ENCODE data around the gene DNAH14.
"Not testable (repeated sequence)": the region's sequence is repeated elsewhere in the genome, so short reads cannot be mapped to it uniquely, and the experiment has no call there.

The DNAH14 gene

DNA sequence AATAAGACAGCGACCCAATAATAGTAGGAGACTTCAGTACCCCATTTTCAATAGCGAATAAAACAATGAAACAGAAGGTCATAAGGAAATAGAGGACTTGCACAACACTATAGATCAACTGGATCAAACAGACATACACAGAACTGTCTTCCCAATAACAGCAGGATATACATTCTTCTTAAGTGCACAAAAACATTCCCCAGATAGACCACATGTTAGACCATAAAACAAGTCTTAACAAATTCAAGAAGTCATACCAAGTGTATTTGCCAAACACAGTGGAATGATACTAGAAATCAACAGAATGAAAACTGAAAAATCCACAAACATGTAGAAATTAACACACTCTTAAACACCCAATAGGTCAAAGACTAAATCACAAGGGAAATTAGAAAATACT lies 420.4 kb downstream of the DNAH14 start:
- DNase-seq (ENCODE audit: low read depth) = no peak

DNA sequence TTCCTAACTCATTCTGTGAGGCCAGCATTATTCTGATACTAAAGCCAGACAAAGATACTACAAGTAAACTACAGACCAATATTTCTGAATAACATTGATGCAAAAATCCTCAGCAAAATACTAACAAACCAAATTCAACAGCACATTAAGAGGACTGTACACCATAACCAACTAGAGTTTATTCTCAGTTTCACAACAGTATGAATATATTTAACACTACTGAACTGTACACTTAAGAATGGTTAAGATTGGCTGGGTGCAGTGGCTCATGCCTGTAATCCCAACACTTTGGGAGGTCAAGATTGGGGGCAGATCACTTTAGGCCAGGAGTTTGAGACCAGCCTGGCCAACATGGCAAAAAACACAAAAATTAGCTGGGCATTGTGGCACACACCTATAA lies 421.4 kb downstream of the DNAH14 start:
- DNase-seq (ENCODE audit: low read depth) = no peak

DNA sequence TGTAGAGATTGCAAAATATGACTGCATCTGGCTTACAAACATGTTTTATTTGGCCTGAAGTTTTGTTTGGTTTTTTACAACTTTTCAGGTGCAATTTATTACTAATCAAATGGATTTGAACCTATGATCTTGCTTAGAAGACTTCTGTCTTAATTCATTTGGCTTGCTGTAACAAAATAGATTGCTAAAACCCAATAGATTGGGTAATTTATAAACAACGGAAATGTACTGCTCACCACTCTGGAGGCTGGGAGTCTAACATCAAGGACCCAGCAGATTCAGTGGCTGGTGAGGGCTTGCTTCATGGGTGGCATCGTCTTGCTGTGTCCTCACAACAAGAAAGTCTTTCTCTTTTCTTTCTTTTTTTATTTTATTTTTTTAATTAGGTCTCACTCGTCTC lies 425.4 kb downstream of the DNAH14 start:
- DNase-seq (ENCODE audit: low read depth) = no peak

DNA sequence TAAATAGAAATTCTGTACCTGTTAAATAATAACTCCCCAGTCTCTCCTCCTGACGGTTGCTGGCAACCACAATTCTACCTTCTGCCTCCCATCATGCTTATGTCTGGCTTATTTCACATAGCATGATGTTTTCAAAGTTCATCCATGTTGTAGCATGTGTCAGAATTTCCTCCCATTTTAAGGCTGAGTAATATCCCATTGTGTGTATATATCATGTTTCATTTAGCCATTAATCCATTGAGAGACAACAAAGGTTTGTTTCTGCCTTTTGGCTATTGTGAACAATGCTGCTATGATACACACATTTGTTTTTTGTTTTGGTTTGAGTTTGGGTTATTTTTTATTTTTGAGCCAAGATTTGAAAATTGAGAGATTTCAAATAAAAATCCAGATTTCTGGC lies 426.4 kb downstream of the DNAH14 start:
- no peak for DNase-seq (ENCODE audit: low read depth)

DNA sequence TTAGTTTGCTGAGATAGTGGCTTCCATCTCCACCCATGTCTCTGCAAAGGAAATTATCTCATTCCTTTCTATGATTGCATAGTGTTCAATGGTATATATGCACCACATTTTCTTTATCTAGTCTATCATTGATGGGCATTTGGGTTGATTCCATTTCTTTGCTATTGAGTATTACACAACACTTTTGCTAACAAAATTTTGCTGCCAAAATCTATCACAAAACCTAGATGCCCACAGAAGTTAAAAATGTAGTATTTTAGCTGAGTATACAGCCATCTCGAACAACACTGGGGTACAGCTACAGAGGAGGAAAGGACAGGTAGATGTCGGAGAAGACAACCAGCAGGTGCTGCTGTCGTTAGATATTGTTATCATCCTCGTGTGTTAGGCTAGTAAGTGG lies 430.6 kb downstream of the DNAH14 start:
- DNase-seq (ENCODE audit: low read depth) = no peak

DNA sequence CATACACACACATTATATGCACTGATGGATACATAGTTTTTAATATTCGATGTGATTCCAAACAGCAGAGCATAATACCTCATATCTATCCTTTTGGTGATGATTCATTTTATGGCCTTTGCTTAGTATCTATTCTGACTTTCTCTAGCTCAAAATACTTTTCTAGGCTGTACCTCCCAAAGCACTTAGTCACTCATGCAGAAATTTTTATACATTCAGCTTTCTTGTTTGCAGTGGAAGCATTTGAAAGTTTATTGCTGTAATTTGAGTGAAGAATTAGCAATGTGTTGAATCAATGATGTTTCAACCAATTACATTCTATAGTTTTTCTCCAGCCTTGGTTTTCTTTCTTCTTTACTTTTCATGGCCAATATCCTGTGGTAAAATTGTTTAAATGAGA lies 431.7 kb downstream of the DNAH14 start:
- no peak for DNase-seq (ENCODE audit: low read depth)

DNA sequence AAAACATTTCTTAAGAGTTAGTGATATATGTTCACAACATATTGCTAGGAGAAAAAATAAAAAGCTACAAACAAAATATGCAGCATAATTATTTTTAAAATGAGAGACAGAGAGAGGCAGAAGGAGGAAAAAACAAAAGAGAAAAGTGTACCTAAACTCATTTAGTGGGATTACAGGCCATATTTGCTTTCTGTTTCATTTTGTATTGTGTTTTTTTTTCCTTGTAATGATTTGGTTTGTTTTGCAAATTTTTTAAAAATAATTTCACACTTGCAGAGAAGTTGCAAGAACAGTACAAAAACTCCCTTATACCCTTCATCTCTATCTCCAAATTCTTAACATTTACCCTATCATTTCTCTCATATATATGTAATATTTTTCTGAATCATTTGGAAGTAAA lies 433.3 kb downstream of the DNAH14 start:
- no peak for DNase-seq (ENCODE audit: low read depth)

DNA sequence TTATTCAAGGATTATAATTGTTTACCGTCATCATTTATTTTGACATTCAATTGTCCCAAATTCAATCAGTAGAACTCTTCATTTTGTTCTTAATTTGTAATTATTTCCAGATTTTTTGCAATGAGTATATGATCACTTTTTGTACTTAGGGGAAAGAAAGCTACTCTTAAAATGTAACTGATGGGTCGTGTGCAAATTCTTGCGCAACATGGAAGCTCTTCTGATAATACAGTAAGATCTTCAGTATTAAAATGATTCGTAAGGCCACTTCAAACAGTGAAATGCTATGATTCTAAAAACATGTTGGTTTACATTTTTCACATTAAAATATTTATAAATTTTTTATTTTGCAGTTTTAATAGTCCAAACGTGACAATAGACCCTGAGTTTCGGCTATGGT lies 435.0 kb downstream of the DNAH14 start:
- no peak for DNase-seq (ENCODE audit: low read depth)

DNA sequence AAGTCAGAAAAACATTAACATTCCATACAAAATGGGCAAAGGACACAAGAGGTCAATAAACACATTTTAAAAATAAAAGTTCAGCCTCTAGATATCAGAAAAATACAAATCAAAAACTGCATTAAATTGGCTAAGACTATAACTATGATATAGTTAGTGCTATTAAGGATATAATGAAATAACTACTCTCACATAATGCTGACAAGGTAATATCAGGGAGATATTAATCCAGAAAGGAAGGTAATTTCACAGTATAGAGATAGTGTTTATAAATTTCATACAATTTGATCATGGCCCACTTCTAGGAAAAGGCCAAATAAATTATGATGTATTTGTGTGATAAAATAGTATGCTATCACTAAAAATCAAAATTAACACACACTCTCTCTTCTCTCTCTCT lies 436.5 kb downstream of the DNAH14 start:
- no peak for DNase-seq (ENCODE audit: low read depth)

DNA sequence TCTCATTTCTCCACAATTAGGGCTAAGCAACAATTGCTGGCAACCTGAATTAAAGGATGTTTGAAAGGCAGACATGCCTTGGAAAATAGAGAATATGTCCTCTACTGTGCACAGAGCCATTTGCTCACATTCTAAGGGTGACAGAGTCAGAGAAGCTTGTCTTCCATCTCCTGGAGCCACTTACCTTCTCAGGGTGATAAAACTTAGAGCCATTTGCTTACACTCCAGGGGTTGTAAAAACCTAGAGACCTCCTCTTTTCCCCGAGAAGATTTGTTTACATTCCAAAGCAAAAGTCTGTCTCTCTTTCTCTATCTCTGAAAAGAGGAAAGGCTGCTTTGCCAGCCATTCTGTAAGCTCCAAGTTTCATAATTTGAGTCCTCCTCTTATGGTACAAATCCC lies 437.1 kb downstream of the DNAH14 start:
- DNase-seq (ENCODE audit: low read depth) = no peak

DNA sequence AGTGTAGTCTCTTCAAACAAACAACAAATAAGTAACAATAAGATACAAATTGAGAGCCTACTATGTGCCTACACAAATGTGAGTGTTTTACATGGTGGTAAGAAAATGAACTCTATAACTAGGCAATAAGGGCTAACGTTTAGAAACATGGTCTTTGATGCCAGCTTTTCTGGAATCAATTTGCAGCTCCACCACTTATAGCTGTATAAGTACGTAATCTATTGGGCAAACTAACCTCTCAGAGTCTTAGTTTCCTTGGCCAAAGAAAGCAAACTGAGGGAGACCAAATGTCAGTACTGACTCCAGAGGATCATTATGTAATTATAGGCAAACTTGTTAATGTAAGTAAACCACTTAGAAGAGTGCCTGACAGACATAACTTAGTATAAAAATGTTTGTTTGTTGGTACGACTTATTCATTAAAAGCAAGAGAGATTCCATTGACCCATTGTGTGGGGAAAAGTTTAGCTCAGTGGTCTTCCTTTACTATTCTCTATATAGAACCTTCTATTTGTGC lies 438.6 kb downstream of the DNAH14 start:
- no peak for DNase-seq (ENCODE audit: low read depth)

DNA sequence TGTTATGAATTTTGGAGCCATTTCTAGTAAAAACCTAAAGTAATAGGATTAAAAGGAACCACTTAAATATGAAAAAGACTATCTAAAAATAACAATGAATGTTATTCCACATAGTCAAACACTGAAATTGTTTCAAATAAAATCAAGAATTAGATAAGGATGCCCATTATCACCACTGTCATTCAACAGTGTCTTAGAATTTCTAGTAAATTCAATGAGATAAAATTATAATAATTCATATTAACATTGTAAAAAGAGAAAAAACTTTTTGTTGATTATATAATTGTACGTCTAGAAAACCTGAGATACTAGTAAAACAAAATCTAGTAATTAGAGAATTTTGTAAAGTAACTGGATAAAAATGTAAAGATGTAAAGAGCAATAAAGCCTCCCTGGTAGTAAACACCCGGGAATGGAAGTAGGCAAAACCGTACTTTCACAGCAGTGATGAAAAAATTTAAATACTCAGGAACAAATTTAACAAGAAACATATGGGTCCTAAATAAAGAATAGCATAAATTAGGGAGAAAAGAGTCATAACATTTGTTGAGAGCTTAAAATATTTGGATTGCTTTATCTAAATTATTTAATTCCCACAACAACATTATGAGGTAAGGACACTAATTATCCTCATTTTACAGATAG lies 442.0 kb downstream of the DNAH14 start:
- DNase-seq (ENCODE audit: low read depth) = no peak

DNA sequence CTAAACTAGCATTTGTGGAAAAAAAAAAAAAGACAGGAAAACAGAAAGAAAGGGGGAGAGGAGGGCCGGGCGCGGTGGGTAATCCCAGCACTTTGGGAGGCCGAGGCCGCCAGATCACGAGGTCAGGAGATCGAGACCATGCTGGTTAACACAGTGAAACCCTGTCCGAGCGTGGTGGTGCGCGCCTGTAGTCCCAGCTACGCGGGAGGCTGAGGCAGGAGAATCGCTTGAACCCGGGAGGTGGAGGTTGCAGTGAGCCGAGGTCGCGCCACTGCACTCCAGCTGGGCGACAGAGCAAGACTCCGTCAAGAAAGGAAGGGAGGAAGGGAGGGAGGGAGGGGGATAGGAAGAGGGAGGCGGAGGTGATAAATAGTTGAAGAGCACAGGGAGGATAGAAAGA lies 443.7 kb downstream of the DNAH14 start:
- no peak for DNase-seq (ENCODE audit: low read depth)

DNA sequence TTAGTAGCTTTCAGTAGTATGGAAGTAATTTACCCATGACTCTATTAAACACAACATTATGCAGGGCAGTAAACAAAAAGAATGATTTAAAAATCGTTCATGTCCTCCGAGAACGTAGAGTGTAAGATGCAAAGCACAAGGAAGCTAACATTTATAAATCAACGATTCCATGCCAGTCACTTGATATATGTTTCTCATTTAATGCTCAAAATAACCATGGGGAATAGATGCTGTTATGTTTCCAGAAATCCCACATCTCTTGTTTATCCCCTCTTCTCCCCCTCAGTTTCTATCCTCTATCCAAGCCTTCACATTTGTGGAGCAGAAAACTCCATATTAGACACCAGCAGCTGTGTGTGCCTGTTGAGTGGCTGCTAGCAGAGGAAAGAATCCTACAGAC lies 445.5 kb downstream of the DNAH14 start:
- DNase-seq (ENCODE audit: low read depth) = no peak

DNA sequence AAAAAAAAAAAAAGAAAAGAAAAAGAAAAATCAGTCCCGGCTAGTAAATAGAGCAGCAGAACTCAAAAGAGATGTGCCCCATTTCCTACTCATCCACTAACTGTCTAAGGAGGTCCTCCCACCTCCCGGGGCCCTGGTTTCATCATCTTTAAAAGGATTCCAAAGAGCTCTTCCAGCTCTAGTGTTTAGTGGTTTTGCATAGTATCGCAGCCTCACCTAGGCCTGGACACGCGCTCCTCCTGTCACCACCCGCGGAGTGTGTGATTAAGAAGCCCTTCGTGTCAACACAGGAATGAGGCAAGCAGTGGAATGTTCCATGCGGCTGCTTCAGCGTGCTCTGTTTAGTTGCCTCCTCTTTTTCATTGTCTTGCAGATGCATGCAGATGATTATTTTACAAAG lies 449.4 kb downstream of the DNAH14 start:
- no peak for DNase-seq (ENCODE audit: low read depth)

DNA sequence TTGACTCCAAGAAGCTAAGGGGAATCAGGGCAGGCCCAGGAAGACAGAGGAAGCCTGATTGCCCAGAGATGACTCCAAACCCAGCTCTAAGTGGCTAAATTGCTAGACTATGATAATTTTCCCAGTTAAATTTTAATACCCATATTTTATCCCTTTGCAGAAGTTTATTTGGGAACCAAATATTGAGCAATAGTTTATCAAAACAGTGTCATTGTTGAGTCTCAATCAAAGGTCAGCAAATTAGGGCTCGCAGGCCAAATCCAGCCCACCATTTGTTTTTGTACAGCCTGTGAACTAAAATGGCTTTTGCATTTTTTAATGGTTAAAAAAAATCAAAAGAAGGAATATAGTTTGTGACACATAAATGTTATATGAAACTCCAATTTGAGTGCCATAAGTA lies 451.2 kb downstream of the DNAH14 start:
- DNase-seq (ENCODE audit: low read depth) = no peak

DNA sequence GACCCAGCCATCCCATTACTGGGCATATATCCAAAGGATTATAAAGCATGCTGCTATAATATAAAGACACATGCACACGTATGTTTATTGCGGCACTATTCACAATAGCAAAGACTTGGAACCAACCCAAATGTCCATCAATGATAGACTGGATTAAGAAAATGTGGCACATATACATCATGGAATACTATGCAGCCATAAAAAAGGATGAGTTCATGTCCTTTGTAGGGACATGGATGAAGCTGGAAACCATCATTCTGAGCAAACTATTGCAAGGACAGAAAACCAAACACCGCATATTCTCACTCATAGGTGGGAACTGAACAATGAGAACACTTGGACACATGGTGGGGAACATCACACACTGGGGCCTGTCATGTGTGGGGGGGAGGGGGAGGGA lies 457.4 kb downstream of the DNAH14 start:
- not testable (repeated sequence) for DNase-seq (ENCODE audit: low read depth)

DNA sequence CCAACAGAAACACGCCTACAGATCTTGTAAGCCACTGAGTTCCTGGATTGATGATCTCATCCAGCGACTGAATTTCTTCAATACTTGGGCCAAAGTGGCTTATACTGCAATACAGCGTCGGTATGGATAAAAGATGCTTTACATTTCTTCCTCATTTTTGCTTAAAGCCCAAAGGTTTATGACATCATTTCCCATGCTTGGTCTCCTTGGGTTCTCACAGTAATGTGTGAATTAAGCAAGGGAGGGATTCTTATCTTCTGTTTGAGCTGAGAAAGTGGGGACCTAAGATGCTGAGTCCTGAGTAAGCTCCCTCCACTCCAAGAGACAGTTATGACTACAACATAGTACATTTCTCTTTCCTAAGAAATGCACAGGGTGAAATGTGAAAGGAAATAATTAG lies 458.9 kb downstream of the DNAH14 start:
- no peak for DNase-seq (ENCODE audit: low read depth)

DNA sequence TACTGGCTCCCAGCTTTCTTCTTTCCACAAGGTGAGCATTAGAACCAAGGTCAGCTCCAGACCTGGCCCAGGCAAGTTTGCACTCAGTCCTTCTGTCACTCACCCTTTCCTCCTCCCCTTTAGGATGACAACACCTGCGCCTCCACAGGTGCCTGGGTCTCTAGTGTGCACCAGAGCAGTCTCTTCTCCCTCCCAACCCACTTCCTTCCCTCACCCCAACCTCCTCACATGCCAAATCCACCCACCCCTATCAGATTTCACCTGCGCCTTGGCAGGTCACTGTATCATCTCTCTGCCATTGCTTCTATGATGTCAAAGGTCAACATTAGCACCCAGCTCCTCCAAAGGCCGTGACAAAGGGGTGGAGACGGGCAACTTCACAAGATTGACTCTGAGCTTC lies 460.4 kb downstream of the DNAH14 start:
- no peak for DNase-seq (ENCODE audit: low read depth)

DNA sequence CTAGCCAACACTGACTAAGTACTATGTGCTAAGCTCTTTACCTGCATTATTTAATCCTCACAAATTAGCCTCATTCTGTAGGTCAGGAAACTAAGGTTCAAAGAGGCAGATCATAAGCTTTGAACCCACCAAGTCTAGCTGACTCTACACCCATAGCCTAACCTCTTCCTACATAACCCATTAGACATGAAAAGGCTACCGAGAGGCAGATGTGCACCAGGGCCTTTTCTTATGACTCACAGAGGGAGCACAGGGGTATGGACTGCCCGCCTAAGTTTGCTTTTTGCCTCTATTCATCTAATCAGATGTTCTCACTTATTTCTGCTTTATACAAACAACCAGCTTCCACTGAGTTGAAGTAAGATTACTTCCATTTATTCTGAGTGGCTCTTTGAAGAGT lies 466.9 kb downstream of the DNAH14 start:
- DNase-seq (ENCODE audit: low read depth) = no peak

DNA sequence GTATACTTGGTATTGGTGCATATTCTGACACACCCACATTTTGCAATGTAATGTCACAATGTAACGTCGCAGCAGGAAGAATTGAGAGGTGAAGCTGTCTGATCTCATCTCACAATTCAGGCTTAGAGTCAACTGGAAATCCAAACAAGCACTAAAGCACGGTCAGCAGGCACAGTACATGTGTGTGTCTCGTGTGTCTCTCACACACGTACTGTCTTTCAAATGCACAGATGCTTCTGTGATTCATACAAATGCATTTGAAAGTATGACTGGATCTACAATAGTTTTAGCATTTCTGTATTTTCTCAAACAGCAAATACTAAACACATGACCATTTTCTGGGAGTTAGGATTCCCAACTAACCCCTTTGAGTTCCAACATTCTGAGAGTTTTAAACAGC lies 471.5 kb downstream of the DNAH14 start:
- DNase-seq (ENCODE audit: low read depth) = no peak

DNA sequence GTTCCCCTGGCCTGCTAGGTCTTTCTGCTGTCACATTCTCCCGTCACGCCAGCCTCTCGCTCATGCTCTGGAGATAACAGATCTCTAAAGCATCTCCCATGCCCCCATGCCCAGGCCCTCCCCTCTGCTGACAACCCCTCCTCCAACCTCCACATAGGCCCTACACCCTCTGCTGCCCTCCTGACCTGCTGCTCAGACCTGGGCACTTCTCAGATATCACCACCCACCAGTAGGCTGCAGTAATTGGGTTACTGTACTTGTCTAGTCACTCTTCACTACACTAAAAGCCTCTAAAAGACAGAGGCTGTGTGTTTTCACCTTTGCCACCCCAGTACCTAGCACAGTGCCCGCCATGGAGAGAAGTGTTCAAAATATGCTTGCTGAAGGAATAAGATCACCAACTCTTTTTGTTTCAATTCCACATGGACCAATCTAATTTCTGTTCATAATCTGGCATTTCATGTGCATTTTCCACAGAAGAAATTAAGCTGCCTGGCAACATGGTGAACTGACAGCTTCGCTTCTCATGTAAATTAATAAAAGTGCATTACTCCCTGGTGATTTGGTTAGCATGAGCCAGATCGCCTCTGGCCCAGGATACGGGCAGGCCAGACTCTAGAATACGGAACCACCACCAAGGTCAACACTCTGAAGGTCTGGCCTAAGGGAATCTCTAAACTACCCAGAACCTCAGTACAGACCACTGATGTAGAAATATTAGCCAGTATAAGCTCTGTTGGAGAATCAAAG lies 477.7 kb downstream of the DNAH14 start:
- no peak for DNase-seq (ENCODE audit: low read depth)

DNA sequence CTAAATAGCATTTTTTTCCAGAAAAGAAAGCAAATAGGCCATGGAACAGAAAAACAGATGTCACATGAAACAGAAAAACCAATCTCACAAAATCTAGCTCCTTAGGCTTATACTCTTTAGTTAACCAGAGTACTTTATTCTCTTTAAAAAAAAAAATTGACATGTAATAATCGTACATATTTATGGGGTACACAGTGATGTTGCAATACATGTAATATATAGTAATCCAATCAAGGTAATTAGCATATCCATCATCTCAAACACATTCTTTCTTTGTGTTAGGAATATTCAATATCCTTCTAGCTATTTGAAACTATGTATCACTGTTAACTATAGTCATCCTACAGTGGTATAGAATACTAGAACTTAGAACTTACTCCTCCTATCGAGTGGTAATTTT lies 478.3 kb downstream of the DNAH14 start:
- DNase-seq (ENCODE audit: low read depth) = no peak

DNA sequence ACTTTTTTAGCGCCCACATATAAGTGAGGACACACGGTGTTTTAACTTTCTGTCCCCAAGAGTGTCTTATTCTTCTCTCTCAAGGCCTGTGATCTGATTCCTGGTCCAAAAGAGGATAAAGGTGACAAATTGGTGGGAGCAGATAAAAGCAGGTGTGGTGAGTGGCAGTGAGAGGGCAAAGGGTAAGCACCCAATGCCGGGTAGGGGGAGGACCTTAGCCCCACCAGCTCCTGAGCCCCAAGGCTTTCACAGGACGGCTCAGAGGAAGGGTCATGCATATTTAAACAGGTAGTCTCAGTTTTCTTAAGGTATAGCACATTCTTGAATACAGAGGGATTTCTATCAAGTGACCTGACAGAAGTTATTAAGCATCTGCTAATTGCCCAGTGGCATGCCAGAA lies 478.8 kb downstream of the DNAH14 start:
- DNase-seq (ENCODE audit: low read depth) = no peak

Measured in stimulated activated CD8-positive, alpha-beta memory T cell treated with anti-CD3 and anti-CD28 coated beads, Interleukin-4, amount 100 ng/mL, for 24 hours (primary cell).